ENCODE results near the gene SORCS2.

The SORCS2 gene

GRCh38 chr4:7620086-7620813 lies 427.9 kb downstream of the SORCS2 start:
- DNase-seq (ENCODE audit: extremely low spot score, insufficient read length, low read depth) (no peak), FAIRE-seq (no peak)

DNA sequence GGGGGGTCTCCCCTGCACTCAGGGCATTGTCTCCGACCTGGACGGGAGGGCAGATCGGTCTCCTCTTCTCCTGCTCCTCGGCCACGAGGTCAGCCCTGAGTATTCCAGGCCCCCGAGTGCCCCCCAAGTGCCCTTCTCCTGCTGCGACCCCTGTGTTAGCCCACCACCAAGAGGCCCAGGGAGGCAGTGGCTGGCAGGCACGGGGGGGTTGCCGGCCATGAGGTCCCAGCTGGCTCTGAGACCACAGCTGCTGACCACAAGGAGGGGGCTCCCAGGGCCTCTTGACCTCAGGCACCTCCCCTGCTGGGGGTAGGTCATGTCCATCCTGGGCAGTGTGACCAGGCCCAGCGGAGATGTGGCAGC lies 428.5 kb downstream of the SORCS2 start:
- DNase-seq (ENCODE audit: extremely low spot score, insufficient read length, low read depth): no peak
- FAIRE-seq: no peak

DNA sequence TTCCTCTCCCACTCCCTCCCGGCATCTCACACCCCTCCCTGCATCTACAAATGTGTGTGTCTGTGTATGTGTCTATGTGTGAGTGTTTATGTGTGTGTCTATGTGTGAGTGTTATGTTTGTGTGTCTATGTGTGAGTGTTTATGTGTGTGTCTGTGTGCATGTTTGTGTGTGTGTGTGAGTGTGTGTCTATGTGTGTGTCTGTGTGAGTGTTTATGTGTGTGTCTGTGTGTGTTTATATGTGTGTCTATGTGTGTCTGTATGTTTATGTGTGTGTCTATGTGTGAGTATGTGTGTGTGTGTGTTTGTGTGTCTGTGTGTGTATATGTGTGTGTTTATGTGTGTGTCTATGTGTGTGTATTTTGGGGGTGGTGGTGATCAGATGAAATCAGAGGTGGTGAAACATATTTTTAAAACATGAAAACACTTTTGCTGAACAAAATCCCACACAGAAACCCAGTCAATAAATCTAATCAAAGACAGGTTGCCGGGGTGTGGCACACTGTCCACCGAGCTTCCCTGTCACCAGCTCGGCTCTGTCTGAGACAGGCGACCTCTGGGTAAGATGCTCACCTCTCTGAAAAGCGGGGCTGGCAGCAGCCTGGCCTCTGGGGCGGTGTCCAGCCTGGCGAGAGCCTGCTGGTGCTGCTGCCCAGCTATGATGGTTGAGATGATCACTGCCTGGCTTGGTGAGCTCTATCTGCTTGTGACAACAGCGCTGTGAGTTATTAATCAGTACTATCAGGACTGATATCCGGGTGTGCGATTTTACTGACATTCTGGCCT lies 429.1 kb downstream of the SORCS2 start:
- no peak for FAIRE-seq
- DNase-seq (ENCODE audit: extremely low spot score, insufficient read length, low read depth): no peak

DNA sequence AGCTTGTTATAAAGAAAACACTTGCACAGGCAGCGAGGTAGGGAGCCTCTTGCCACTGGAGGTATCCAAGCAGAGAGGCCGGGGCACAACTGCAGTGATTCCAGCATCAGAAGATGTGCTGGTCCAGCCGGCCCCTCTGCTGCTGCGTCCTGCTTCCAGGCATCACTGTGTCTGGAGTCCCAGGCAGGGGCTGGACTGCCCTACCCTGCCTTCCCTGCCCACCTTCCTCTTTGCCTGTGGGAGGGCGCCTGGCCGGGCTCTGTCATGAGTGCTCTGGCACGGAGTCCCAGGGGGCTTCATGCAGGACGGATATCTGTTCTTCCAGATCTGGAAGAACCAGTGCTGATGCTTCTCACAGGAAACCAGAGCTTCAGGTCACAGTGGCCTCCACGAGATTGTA lies 430.0 kb downstream of the SORCS2 start:
- FAIRE-seq: no peak
- no peak for DNase-seq (ENCODE audit: extremely low spot score, insufficient read length, low read depth)

- no peak for FAIRE-seq
- DNase-seq (ENCODE audit: extremely low spot score, insufficient read length, low read depth): no peak
These were observed 431.1 kb downstream of the SORCS2 start for GRCh38 chr4:7623468-7623867.

DNA sequence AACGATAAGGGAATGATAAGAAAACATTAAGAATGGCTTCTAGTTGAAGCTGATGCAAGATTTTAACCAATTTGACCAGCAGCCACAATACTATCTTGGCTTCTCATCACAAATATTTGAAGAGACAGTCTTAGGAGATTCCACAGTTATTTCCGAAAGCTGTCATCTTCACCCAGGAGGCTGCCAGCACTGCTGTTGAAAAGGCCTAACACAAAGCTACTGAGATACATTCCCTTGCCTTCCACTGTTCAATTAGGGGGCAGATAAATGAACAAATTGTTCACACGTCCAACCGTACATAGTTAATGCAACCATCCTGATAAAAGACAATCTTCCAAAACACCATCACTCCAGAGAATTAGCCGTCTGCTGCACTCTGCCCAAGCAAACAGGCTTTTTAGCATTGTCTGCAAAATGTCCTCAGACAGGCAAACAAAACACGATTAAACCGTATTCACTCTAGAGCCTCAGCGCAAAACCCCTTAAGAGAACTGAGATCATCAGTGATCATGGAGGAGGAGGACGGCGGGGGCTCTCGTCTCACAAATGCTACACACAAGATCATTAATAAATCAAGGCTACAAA lies 432.1 kb downstream of the SORCS2 start:
- DNase-seq (ENCODE audit: extremely low spot score, insufficient read length, low read depth): no peak
- FAIRE-seq: no peak

DNA sequence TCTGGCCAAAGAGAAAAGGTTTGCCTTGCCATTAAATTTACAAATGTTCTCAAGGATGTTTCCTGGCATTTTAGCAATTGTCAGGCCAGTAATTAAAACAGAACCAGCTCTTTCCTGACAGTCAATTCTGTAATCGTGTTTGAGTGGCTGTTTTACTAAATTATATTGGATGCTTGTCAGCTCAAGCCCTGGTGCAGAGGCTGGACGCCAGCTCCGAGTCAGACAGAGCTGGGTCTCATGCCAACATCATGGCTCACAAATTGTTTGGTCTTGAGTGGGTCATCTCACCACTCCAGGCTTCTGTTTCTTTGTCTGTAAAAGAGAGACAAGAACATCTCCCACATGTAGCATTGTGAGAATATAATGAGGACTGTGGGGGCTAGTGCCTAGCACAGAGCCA lies 432.7 kb downstream of the SORCS2 start:
- no peak for FAIRE-seq
- DNase-seq (ENCODE audit: extremely low spot score, insufficient read length, low read depth): no peak

- DNase-seq (ENCODE audit: extremely low spot score, insufficient read length, low read depth) (no peak), FAIRE-seq (no peak)
These were observed 434.2 kb downstream of the SORCS2 start for GRCh38 chr4:7626531-7626930.

GRCh38 chr4:7627251-7628250 lies 435.2 kb downstream of the SORCS2 start:
- no peak for FAIRE-seq
- DNase-seq (ENCODE audit: extremely low spot score, insufficient read length, low read depth): no peak

- FAIRE-seq (no peak), DNase-seq (ENCODE audit: extremely low spot score, insufficient read length, low read depth) (no peak)
These were observed 436.1 kb downstream of the SORCS2 start for GRCh38 chr4:7628432-7628831.

DNA sequence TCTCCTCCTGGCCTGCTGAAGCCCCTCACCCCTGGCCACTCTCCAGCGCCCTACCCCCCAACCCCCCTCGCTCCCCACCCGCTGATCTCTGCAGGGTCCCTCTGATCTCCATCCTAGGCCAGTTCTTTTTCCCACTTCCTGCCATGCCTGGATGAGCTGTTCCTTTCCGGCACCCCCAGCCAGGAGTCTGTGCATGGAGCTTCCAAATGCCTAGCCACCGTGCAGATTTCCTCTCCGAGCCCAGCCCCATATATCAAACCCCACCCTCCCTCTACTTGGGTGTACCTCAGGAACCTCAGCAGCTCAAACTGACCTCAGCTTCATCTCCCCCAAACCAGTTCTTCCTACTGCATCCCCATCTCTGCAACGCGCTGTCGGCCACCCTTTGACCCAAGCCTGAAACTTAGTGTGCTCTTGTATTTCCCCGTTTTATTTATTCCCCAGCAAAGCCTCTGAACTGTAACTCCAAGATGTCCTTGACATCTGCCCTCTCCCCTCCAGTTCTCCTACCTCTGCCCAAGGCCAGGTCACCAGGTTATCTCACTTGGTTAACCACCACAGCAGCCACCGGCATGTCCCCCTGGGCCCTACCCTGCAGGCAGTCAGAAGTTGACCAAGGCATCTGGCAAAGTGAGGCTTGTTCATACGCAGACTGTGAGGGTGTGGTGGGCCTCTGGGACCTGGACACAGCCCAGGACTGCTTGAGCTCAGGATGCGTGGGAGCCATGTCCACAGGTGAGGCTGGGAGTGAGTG lies 437.3 kb downstream of the SORCS2 start:
- FAIRE-seq (no peak), DNase-seq (ENCODE audit: extremely low spot score, insufficient read length, low read depth) (no peak)

- no peak for FAIRE-seq
- no peak for DNase-seq (ENCODE audit: extremely low spot score, insufficient read length, low read depth)
These were observed 438.4 kb downstream of the SORCS2 start for GRCh38 chr4:7630568-7631287.

DNA sequence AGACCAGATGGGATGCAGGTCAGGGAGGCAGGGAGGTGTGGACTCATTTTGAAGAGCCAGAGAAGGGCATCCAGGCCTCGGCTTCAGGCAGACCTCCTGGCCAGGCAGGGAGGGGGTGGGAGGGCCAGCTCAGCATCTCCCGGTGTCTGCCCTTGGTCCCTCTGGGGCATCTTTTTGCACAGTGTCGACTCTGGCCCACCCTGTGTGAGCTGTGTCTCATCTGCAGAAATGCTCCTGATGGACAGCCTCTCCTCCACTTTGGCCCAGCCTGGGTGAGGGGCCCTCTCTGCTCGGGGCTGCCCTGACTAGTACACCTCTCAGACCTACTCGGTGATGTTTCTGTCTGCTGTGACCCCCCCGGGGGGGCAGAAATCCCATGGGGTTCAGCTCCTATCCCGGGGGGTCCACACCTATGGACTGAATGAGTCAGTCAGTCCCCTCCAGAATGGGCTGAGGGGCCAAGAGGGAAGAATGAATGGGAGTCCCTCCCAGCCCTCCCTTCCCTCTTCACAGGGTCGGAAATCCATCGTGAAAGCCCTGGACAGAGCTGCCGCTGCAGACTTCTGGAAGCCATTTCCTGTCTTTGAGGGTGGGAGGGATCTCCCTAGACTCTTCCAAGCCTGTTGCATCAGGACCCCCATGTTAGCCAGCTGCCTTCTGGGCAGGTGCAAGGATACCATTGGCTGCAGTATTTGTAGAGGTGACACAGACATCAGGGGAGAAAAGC lies 439.1 kb downstream of the SORCS2 start:
- FAIRE-seq: no peak
- DNase-seq (ENCODE audit: extremely low spot score, insufficient read length, low read depth): no peak

GRCh38 chr4:7632341-7632740 lies 440.0 kb downstream of the SORCS2 start:
- no peak for FAIRE-seq
- DNase-seq (ENCODE audit: extremely low spot score, insufficient read length, low read depth): no peak

DNA sequence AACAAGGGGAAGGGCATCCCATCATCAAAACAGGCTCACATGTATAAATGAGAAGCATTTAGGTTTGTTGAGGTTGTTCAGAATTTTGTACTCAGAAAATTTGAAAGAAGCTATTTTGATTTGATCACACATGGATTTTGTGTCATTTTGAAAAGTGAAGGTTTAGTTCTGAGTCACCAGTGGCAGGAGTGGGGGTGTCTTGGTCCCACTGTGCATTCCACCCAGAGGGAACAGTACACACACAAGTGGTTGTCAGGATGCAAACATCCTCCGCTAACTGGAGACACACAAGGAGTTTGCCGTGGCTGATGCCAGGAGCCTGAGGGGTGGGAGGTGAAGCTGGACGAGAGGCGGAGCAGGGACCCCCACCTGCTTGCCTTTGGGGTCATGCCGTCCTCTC lies 440.6 kb downstream of the SORCS2 start:
- no peak for FAIRE-seq
- no peak for DNase-seq (ENCODE audit: extremely low spot score, insufficient read length, low read depth)

DNA sequence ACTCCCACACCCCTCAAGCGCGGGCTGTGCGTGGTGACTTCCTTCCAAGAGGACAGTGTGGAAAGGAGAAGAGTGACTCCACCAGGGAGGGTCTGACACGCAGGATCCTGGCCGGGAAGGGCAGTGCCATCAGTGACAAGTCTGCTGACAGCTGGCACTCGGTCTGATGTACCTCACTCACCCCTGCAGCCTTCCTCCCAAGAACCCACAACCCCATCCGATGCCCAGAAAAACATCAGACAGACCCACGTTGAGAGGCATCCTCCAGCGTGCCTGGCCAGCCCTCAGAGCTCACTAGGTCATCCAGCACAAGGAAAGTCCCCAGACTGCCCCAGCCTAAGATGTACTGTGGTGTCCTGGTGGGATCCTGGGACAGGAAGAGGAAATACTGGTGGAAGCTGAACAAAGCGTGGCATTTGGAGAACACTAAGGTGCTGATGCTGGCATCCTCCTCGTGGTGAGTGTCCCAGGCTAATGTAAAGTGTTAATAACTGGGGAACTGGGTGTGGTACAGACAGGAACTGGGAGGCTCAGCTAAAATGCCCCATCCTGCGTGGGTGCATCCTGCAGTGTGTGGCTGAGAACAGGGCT lies 442.4 kb downstream of the SORCS2 start:
- DNase-seq (ENCODE audit: extremely low spot score, insufficient read length, low read depth): no peak
- FAIRE-seq: no peak

DNA sequence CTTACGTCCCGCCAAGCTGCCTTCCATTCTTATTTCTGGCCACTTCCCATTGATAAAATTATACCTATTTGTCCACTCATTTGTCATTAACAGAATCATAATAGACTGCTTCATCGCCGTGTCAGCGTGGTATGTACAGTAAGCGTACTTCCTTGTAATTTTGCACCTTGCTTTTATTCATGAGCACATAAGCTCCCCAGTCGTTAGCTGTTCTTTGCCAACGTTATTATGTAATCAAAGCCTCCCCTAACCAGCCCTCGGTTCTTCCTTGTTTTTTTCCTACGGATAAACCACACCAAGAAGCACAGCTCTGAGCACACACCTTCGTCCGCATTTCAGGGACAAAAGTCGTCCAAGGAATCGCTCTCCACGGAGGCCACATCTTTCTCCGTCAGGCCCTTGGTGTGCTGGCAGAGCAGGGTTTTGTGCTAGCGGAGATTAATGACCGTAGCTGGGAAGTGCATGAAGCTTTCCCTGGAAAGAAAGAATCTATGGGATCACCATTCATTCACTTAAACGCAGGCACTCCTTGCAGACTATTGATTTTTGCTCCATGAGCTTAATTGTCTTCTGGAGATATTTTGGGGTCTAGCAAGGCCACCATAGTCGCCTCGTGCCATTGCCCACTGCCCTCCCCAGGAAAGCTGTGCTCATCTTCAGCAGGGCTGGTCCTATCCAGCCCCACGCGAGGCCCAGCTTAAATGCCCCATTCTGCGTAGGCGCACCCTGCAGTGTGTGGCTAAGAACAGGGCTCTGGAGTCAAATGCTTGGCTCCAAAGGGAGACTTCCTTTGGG lies 443.3 kb downstream of the SORCS2 start:
- FAIRE-seq: no peak
- no peak for DNase-seq (ENCODE audit: extremely low spot score, insufficient read length, low read depth)
